HG03342 (cell line): ENCODE results near the gene NMT2.
A peak's percentile ranks its signal among the peaks of the same experiment; 100 is the strongest.

ENCODE experiments used
- ATAC-seq: cut with Tn5 transposase; IDR thresholded peaks from one replicate; pipeline ENCODE4 v1.9.1; 2021; ENCODE audit warnings: mild to moderate bottlenecking, moderate library complexity; ENCODE audit not compliant: unreplicated experiment

NMT2 gene

DNA sequence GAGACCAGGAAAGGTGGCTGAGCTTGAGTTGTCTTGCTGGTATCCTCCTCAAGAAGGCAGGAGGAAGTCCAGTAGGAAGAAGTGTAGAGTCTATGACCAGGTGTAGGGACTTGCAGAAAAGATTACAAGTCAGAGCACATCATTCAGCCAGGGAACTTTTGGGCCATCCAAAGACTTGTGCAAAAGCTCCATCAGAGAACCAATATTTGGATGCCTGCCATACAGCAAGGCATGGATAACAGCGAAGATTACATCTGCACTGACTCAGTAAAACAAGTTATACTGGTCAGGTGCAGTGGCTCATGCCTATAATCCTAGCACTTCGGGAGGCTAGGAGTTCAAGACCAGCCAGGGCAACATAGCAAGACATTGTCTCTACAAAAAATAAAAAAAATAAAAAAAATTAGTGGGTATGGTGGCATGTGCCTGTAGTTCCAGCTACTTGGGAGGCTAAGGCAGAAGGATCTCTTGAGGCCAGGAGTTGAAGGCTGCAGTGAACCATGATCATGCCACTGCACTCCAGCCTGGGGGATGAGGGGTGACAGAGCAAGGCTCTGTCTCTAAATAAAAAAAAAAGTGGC, 13.2 kb upstream of the NMT2 start:
- ATAC-seq = no peak

DNA sequence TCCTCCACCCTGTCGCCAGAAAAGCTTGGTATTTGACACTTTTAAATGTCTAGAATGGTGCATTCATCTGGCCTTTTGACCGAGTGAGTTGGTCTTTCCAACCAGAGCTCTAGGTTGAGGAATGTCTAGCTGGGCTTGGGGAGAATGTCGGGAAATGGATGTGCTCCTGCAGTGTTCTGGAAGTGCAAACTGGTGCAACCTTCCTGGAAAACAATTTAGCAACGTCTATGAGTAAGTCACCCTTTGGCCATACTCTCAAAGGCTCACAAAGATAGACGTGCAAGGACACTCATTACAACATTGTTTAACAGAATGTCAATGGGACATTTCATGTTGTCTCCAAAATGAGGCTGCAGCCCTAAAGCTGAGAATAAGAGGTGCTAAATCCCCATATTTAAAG, 12.2 kb upstream of the NMT2 start:
- ATAC-seq = no peak

DNA sequence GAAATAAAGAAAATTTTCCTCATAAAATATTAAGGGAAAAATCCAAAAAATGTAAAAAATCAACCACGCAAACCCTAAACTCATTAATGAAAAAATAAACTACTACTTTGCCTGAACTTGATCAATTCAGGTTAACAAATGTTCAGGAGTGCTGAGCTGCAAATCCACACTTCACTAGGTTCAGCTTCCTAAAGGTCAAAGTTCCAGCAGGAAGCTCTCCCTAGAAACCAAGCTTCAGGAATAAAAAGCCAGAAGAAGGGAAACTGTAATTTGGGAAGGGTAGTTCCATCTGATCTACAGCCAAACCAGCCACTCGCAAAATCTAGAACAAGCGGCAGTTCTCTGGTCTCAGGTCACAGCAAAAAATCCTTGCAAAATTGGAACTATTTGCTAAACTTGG, 7.8 kb upstream of the NMT2 start:
- ATAC-seq = no peak

DNA sequence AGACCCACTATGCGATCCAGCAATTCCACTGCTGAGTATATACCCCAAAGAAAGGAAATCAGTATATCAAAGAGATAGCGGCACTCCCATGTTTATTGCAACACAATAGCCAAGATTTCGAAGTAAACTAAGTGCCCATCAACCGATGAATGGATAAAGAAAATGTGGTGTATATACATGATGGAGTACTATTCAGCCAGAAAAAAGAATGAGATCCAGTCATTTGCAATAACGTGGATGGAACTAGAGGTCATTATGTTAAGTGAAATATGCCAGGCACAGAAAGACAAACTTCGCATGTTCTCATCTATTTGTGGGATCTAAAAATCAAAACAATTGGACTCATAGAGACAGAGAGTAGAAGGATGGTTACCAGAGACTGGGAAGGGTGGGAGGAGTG, 7.1 kb upstream of the NMT2 start:
- no peak for ATAC-seq

DNA sequence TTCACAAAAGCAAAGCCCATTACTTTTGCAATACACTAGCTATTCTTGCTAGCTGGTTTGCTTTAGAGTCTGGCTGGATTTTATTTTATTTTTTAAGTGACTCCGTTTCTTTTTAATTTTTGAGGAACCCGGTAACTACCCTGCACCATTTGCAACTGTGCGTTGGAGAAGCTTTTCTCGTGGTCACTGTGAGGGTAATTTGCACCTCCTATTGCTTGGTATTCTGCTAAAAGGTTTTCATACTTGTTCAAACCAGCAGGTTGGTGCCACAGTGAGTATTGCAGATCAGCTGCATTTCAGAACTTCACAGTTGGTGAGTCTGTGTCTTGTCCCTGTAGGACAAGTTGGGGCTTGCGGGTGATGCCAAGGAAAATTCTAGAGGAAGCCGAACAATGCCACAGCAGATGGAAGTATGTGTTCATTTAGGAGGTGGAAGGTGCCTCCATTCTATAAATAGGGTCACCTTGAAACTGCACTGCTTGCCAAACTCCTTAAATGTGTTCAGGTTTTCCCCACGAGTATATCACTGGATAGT, 3.9 kb upstream of the NMT2 start:
- no peak for ATAC-seq

- no peak for ATAC-seq
Observed at GRCh38 chr10:15169555-15170401, 1.3 kb upstream of the NMT2 start.

- peak; percentile 47 for ATAC-seq
Observed at GRCh38 chr10:15168786-15169554, 477 bp upstream of the NMT2 start.

DNA sequence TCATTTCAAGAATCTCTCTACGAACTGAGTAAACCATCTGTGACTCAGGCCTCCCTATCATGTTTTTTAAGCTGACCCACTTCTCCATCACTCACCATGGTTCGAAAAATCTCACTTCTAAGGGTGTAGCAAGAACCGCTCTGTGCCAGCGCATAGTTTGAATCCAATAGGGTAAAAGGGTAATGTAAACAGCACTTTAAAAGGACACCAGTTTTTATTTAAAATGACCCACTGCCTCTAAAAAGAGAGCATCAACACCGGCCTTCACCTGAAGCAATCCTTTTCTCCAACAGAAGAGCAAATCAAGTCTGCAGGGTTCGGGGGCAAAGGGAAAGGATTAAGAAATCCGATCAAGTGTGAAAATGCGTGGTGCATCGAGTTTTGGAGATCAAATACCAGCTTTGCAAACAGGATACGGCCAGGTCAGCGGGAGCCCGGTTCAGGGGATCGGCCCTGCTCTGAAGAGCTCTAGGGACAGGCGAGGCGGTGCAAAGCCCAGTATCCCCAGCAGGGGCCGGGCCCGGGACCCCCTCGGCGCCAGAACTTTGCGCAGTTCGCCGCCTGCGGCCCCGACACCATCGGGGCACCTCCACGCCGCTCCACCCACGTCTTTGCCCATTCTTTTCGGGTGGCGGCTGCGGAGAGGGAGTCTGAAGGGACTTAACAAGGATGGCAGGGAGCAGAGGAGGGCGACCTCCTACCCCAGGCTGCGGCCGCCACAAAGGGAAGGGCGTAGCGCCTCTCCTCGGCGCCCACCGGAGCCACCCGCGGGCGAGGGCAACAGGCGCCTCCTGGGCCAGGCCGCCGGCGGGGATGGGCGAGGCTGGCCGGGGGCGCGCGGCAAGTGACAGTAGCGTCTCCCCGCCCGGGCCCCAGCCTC, 842 bp downstream of the NMT2 start:
- ATAC-seq = peak; percentile 37

- ATAC-seq = no peak
Observed at GRCh38 chr10:15166325-15166724, 2.2 kb downstream of the NMT2 start.

GRCh38 chr10:15163253-15163828, 5.2 kb downstream of the NMT2 start:
- no peak for ATAC-seq

- ATAC-seq = no peak
Observed at GRCh38 chr10:15158972-15159371, 9.5 kb downstream of the NMT2 start.

GRCh38 chr10:15158448-15158847, 10.0 kb downstream of the NMT2 start:
- no peak for ATAC-seq

GRCh38 chr10:15155978-15156656, 12.4 kb downstream of the NMT2 start:
- no peak for ATAC-seq

DNA sequence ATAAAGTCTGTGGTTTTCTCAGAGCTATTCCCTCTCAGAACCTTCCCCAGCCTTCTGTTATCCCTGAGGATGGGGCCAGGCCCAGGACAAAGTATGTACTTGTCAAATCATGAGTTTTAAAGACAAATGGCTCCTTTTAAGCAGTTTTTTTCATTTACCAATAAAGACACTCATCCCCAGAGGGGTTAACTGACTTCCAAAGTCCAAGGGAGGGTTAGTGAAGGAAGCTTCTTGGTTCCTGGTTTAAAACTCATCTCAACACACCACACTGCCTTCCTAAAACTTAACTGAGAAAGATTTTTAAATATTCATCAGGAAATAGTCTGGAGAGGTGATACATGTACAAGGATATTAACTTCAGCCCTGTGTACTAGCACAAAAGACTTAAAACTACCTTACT, 15.9 kb downstream of the NMT2 start:
- ATAC-seq = no peak

GRCh38 chr10:15150563-15150962, 17.9 kb downstream of the NMT2 start:
- no peak for ATAC-seq

DNA sequence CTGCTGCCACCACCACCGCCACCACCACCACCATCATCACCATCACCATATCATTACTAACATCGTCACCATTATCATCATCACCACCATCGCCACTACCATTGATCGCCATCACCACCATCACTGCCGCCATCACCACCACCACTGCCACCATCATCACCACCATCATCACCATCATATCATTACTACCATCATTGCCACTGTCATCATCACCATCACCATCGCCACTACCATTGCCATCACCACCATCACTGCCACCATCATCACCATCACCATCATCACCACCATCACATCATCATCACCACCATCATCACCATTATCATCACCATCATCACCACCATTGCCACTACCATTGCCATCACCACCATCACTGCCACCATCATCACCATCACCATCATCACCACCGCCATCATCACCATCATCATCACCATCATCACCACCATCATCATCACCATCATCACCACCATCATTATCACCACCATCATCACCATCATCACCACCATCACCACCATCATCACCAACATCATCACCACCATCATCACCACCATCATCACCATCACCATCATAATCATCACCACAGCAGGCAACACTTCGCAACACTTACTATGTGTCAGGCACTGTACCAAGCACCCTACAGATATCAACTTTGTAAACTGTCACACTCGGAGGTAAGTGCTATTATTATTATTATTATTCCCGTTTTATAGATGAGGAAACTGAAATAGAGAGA, 19.3 kb downstream of the NMT2 start:
- no peak for ATAC-seq

DNA sequence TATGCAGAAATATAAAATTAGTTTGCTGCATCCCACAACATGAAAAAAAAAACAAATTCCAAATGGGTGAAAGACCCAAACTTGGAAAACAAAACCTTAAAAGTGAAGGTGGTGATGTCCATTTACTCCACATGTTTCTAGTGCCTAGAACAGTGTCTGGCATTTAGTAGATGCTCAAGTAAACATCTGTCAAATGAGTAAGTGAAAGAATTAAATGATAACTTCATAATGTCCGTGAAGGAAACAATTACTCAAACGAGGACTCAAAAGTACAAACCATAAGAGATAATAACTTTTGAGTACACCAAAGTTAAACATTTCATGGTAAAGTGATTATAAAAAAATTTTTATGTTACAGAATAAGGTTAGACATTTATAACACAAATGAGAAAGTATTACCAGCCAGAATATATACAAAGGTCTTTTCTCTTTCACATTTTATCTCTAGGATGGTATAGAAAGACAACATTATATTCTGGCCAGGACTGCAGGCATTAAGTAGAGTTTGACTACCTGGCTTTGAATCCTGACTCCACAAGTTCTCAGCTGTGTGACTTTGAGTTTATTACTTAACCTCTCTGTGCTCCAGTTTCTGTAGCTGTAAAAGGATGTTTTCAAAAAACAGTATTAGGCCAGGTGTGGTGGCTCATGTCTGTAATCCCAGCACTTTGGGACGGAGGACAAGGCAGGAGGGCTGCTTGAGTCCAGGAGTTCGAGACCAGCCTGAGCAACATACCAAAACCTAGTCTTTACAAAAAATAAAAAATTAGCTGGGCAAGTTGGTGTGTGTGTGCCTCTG, 20.7 kb downstream of the NMT2 start:
- ATAC-seq = no peak

- ATAC-seq = no peak
Observed at GRCh38 chr10:15146366-15146765, 22.1 kb downstream of the NMT2 start.
